Gastroesophageal sphincter (tissue), 3 donors: ENCODE measurements around the gene BTBD17.

Experiments
- EP300 ChIP-seq: sonication (generic); formaldehyde crosslinking; IDR thresholded peaks from one replicate; pipeline ENCODE4 v1.6.1; 2017; ENCODE audit warnings: antibody characterized with exemption, mild to moderate bottlenecking
- POLR2AphosphoS5 ChIP-seq: sonication (generic); formaldehyde crosslinking; IDR thresholded peaks from one replicate; pipeline ENCODE4 v1.6.1; 2017; ENCODE audit warnings: antibody characterized with exemption
- TF ChIP-seq, protein P1 (sequence below), 4 experiments: fragments of 200-600 bp in 2 of 4; fragments of 450-650 bp in 2 of 4; sonication (generic) in 1 of 4; IDR thresholded peaks; one replicate each; pipeline ENCODE4 v1.5.1; 2017 to 2019; ENCODE audit warnings: antibody characterized with exemption in 4 of 4, mild to moderate bottlenecking in 2 of 4, moderate library complexity in 2 of 4

DNA sequence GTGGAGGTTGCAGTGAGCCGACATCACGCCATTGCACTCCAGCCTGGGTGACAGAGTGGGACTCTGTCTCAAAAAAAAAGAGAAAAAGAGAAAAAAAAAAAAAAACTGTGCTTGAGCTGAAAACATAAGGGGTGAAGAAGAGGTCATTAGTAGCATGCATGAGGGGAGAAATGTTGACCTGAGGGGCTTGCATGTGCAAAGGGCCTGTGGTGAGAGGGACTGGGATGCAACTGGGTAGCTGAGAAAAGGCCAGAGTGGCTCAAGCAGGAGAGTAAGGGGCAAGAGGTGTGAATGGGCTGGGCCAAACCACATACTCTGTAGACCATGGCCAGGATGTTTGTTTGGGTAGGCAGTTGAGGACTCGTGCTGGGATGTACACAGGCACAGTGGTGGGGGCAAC lies 32.3 kb downstream of the BTBD17 start:
- TF ChIP-seq, protein P1, sequence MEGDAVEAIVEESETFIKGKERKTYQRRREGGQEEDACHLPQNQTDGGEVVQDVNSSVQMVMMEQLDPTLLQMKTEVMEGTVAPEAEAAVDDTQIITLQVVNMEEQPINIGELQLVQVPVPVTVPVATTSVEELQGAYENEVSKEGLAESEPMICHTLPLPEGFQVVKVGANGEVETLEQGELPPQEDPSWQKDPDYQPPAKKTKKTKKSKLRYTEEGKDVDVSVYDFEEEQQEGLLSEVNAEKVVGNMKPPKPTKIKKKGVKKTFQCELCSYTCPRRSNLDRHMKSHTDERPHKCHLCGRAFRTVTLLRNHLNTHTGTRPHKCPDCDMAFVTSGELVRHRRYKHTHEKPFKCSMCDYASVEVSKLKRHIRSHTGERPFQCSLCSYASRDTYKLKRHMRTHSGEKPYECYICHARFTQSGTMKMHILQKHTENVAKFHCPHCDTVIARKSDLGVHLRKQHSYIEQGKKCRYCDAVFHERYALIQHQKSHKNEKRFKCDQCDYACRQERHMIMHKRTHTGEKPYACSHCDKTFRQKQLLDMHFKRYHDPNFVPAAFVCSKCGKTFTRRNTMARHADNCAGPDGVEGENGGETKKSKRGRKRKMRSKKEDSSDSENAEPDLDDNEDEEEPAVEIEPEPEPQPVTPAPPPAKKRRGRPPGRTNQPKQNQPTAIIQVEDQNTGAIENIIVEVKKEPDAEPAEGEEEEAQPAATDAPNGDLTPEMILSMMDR (IDR thresholded peaks at IDR 0.05): no peak
- TF ChIP-seq POLR2AphosphoS5 (no peak), EP300 (no peak)
